CD4-positive, alpha-beta memory T cell (primary cell): ENCODE data around the gene UBE2J1. TPM values are rescaled to one million over a fixed set of nuclear protein-coding genes. Genes with fewer than 3 reads are reported as not detected.
"Not testable (repeated sequence)": the region's sequence is repeated elsewhere in the genome, so short reads cannot be mapped to it uniquely, and the experiment has no call there.

ENCODE experiments used
- CTCF ChIA-PET: fragments of 350-600 bp; sonication (Branson Sonifier 250); formaldehyde crosslinking; loops from one replicate; lab custom pipeline; 2021; ENCODE audit warnings: inconsistent platforms; ENCODE audit not compliant: partially characterized antibody; lab: Charles Lee
- POLR2A ChIA-PET: fragments of 350-600 bp; sonication (Branson Sonifier 250); formaldehyde crosslinking; loops from one replicate; lab custom pipeline; 2021; ENCODE audit not compliant: partially characterized antibody; lab: Charles Lee
- DNase-seq, 5 donors: peaks; one replicate each; pipeline versions ENCODE4 v3.0.0 to v3.0.0-alpha.2; 2020 to 2022; ENCODE audit warnings: mixed read lengths in 1 of 5
- H3K27ac ChIP-seq: one replicate; pipeline ENCODE4 v1.7.0; 2013; ENCODE audit warnings: low read depth, low read length
- H3K27me3 ChIP-seq: 2 replicates; pipeline ENCODE4 v1.7.0; 2013; ENCODE audit warnings: mild to moderate bottlenecking, low read length, moderate library complexity; ENCODE audit not compliant: insufficient read depth
- H3K36me3 ChIP-seq: 2 replicates; pipeline ENCODE4 v1.7.0; 2013; ENCODE audit warnings: mild to moderate bottlenecking, low read length, moderate library complexity; ENCODE audit not compliant: insufficient read depth
- H3K4me1 ChIP-seq: 2 replicates; pipeline ENCODE4 v1.7.0; 2013; ENCODE audit warnings: mild to moderate bottlenecking, low read length, moderate library complexity; ENCODE audit not compliant: insufficient read depth
- H3K4me3 ChIP-seq, 2 donors: one replicate each; pipeline ENCODE4 v1.7.0; 2013; ENCODE audit warnings: low read length in 2 of 2, mild to moderate bottlenecking in 1 of 2
- H3K9me3 ChIP-seq, 2 donors: one replicate each; pipeline ENCODE4 v1.7.0; 2013; ENCODE audit warnings: low read length in 2 of 2, control low read depth in 1 of 2; ENCODE audit not compliant: control insufficient read depth in 1 of 2
- H3K27ac Mint-ChIP-seq, 7 donors: one replicate each; pipeline ENCODE4 v1.8.0; 2020 to 2021; ENCODE audit warnings: mixed read lengths in 7 of 7, mild to moderate bottlenecking in 6 of 7, inconsistent platforms in 3 of 7, moderate library complexity in 3 of 7
- H3K27me3 Mint-ChIP-seq, 2 donors: one replicate each; pipeline ENCODE4 v1.8.0; 2020 to 2021; ENCODE audit warnings: mixed read lengths in 2 of 2
- H3K36me3 Mint-ChIP-seq, 2 donors: one replicate each; pipeline ENCODE4 v1.8.0; 2020 to 2021; ENCODE audit warnings: mixed read lengths in 2 of 2, inconsistent platforms in 1 of 2, mild to moderate bottlenecking in 1 of 2
- H3K4me1 Mint-ChIP-seq, 4 donors: one replicate each; pipeline ENCODE4 v1.8.0; 2020 to 2021; ENCODE audit warnings: mixed read lengths in 4 of 4, mild to moderate bottlenecking in 1 of 4
- H3K4me3 Mint-ChIP-seq, 8 donors: one replicate each; pipeline ENCODE4 v1.8.0; 2020 to 2021; ENCODE audit warnings: mixed read lengths in 8 of 8, mild to moderate bottlenecking in 7 of 8, moderate library complexity in 6 of 8, inconsistent platforms in 3 of 8
- H3K9me3 Mint-ChIP-seq, 8 donors: one replicate each; pipeline ENCODE4 v1.8.0; 2020 to 2021; ENCODE audit warnings: mixed read lengths in 8 of 8, mild to moderate bottlenecking in 5 of 8, inconsistent platforms in 3 of 8, moderate library complexity in 1 of 8
- intact Hi-C: fragments of 100-400 bp; cut with micrococcal nuclease; formaldehyde crosslinking; loops from one replicate; pipeline ENCODE4 v1.15.1; 2023
- polyA plus RNA-seq, 2 donors: library from polyadenylated mRNA; unstranded; fragments of 300-500 nt; fragmentation: Illumina TruSeq; gene quantifications; one replicate each; pipeline ENCODE4 v1.2.3, GENCODE V29; 2021
- total RNA-seq, 2 experiments: library from RNA; stranded (reverse); gene quantifications; one replicate each; pipeline ENCODE4 v1.2.3, GENCODE V29; 2021

Gene UBE2J1
- total and polyA plus RNA-seq, 4 experiments from 2014 or later, result 21.9 to 53.8 (median 28.3) TPM

- H3K9me3 Mint-ChIP-seq, H3K4me3 ChIP-seq, H3K36me3 Mint-ChIP-seq, intact Hi-C loops, POLR2A ChIA-PET, H3K4me1 ChIP-seq, H3K27me3 Mint-ChIP-seq, H3K4me3 Mint-ChIP-seq, H3K36me3 ChIP-seq, H3K27ac ChIP-seq, H3K27me3 ChIP-seq, H3K9me3 ChIP-seq, DNase-seq: not testable (repeated sequence)
- CTCF ChIA-PET, result interaction anchor here (0.7 to 1.0 kb wide), 2 partner anchors 23 to 55 kb away, joined by 3 read pairs; no protein-coding TSS in a partner anchor
- peak overlapping the region in 1 of 7 donors; percentile 35 for H3K27ac Mint-ChIP-seq
- peaks cover 2 to 12% (median 4%) of the 10 kb centered on the region in 4 donors for H3K4me1 Mint-ChIP-seq
Measured at GRCh38 chr6:89304517-89304916, 48.0 kb downstream of the UBE2J1 start.

GRCh38 chr6:89302936-89303335 is 49.6 kb downstream of the UBE2J1 start:
- DNase-seq, result no peak
- no peak overlapping the region for H3K4me3 Mint-ChIP-seq
- no peaks in the 10 kb centered on the region for H3K36me3 Mint-ChIP-seq
- peak overlapping the region in 2 of 7 donors; percentile 37 to 60 for H3K27ac Mint-ChIP-seq
- no peaks in the 10 kb centered on the region for H3K9me3 Mint-ChIP-seq
- H3K4me1 Mint-ChIP-seq, result peaks cover 12 to 27% (median 17%) of the 10 kb centered on the region in 4 donors
- ChIA-PET POLR2A (no interaction called here), CTCF (interaction anchor here (1.7 kb wide), 1 partner anchor 321 kb away, joined by 4 read pairs; no protein-coding TSS in a partner anchor)
- H3K4me1 ChIP-seq, result peaks cover 17% of the 10 kb centered on the region
- no peaks in the 10 kb centered on the region for H3K27me3 ChIP-seq
- no peaks in the 10 kb centered on the region for H3K36me3 ChIP-seq
- no peaks in the 10 kb centered on the region for H3K9me3 ChIP-seq
- no peak overlapping the region for H3K4me3 ChIP-seq
- intact Hi-C loops, result no loop called here
- H3K27ac ChIP-seq, result no peak overlapping the region
- no peaks in the 10 kb centered on the region for H3K27me3 Mint-ChIP-seq

GRCh38 chr6:89302195-89302770 is 50.2 kb downstream of the UBE2J1 start:
- no peaks in the 10 kb centered on the region for H3K27me3 Mint-ChIP-seq
- no peaks in the 10 kb centered on the region for H3K27me3 ChIP-seq
- peaks cover 18 to 34% (median 22%) of the 10 kb centered on the region in 4 donors for H3K4me1 Mint-ChIP-seq
- CTCF ChIA-PET, result interaction anchor here (1.7 kb wide), 1 partner anchor 320 kb away, joined by 4 read pairs; no protein-coding TSS in a partner anchor
- no peaks in the 10 kb centered on the region for H3K9me3 Mint-ChIP-seq
- H3K27ac ChIP-seq, result no peak overlapping the region
- no peaks in the 10 kb centered on the region for H3K9me3 ChIP-seq
- no peak overlapping the region for H3K4me3 Mint-ChIP-seq
- intact Hi-C loops, result no loop called here
- no peak overlapping the region for H3K4me3 ChIP-seq
- peaks cover 24% of the 10 kb centered on the region for H3K4me1 ChIP-seq
- peak overlapping the region in 1 of 7 donors; percentile 37 for H3K27ac Mint-ChIP-seq
- H3K36me3 ChIP-seq, result no peaks in the 10 kb centered on the region
- no peaks in the 10 kb centered on the region for H3K36me3 Mint-ChIP-seq
- POLR2A ChIA-PET, result no interaction called here
- no peak for DNase-seq

- peaks cover 29% of the 10 kb centered on the region for H3K4me1 ChIP-seq
- no peak overlapping the region for H3K27ac ChIP-seq
- ChIA-PET POLR2A (no interaction called here), CTCF (interaction anchor here (1.7 to 2.1 kb wide), 2 partner anchors 70 to 320 kb away, joined by 4 to 7 read pairs; no protein-coding TSS in a partner anchor)
- Mint-ChIP-seq H3K4me3 (no peak overlapping the region), H3K36me3 (no peaks in the 10 kb centered on the region), H3K9me3 (no peaks in the 10 kb centered on the region), H3K27me3 (no peaks in the 10 kb centered on the region), H3K27ac (peak overlapping the region in 1 of 7 donors; percentile 60), H3K4me1 (peaks cover 18 to 34% (median 22%) of the 10 kb centered on the region in 4 donors)
- intact Hi-C loops, result no loop called here
- H3K4me3 ChIP-seq, result no peak overlapping the region
- DNase-seq, result no peak
- H3K27me3 ChIP-seq, result no peaks in the 10 kb centered on the region
- no peaks in the 10 kb centered on the region for H3K9me3 ChIP-seq
- H3K36me3 ChIP-seq, result no peaks in the 10 kb centered on the region
Measured at GRCh38 chr6:89301586-89302194, 50.8 kb downstream of the UBE2J1 start.

GRCh38 chr6:89299466-89299850 is 53.1 kb downstream of the UBE2J1 start:
- Histone ChIP-seq H3K27me3 (no peaks in the 10 kb centered on the region), H3K9me3 (no peaks in the 10 kb centered on the region), H3K27ac (no peak overlapping the region), H3K4me1 (peaks cover 29% of the 10 kb centered on the region), H3K36me3 (no peaks in the 10 kb centered on the region), H3K4me3 (no peak overlapping the region)
- Mint-ChIP-seq H3K36me3 (no peaks in the 10 kb centered on the region), H3K4me3 (peak overlapping the region in 2 of 8 donors; percentile 35 to 38), H3K27ac (peak overlapping the region in 6 of 7 donors; percentile 55 to 99 (median 97)), H3K27me3 (no peaks in the 10 kb centered on the region), H3K4me1 (peaks cover 18 to 37% (median 22%) of the 10 kb centered on the region in 4 donors), H3K9me3 (no peaks in the 10 kb centered on the region)
- POLR2A ChIA-PET, result interaction anchor here (0.7 to 3.3 kb wide), 4 partner anchors 50 to 217 kb away, joined by 3 to 56 read pairs (median 20); partner anchors contain the start of genes PNRC1 and UBE2J1
- intact Hi-C loops, result no loop called here
- DNase-seq, result no peak
- CTCF ChIA-PET, result interaction anchor here (2.1 to 2.3 kb wide), 3 partner anchors 51 to 316 kb away, joined by 7 to 17 read pairs (median 11); partner anchors contain the start of gene UBE2J1

- H3K4me1 Mint-ChIP-seq, result peaks cover 18 to 37% (median 22%) of the 10 kb centered on the region in 4 donors
- Histone ChIP-seq H3K4me1 (peaks cover 29% of the 10 kb centered on the region), H3K9me3 (no peaks in the 10 kb centered on the region), H3K27ac (peak overlapping the region; percentile 48), H3K27me3 (no peaks in the 10 kb centered on the region), H3K4me3 (no peak overlapping the region), H3K36me3 (no peaks in the 10 kb centered on the region)
- peak overlapping the region; percentile 54 to 85 (median 74) for H3K4me3 Mint-ChIP-seq
- H3K9me3 Mint-ChIP-seq, result no peaks in the 10 kb centered on the region
- intact Hi-C loops, result loop anchor here (1.0 kb wide), 3 partner anchors 52 to 336 kb away; partner anchors contain the start of genes PNRC1 and RNGTT
- no peaks in the 10 kb centered on the region for H3K36me3 Mint-ChIP-seq
- ChIA-PET CTCF (interaction anchor here (0.8 to 2.3 kb wide), 6 partner anchors 16 to 316 kb away, joined by 3 to 17 read pairs (median 4); partner anchors contain the start of gene UBE2J1), POLR2A (interaction anchor here (0.7 to 3.3 kb wide), 7 partner anchors 13 to 316 kb away, joined by 3 to 56 read pairs (median 4); partner anchors contain the start of genes PNRC1 and UBE2J1)
- H3K27ac Mint-ChIP-seq, result peak overlapping the region; percentile 96 to 99 (median 97)
- DNase-seq, result peak; percentile 65 to 85 (median 72)
- no peaks in the 10 kb centered on the region for H3K27me3 Mint-ChIP-seq
Measured at GRCh38 chr6:89298680-89299465, 53.6 kb downstream of the UBE2J1 start.
